Activated T-helper 2 cell treated with anti-CD3 and anti-CD28 coated beads, Interferon-gamma antibody, Interleukin-2, Interleukin-4, amounts not matched to agents 10 μg/mL and 5 μg/mL and 100 μg/mL, durations not matched to agents 14 hours and 24 hours and 36 hours (primary cell): Measurements from ENCODE around the gene TRABD2B. TPM values are rescaled to one million over a fixed set of nuclear protein-coding genes. Genes with fewer than 3 reads are reported as not detected.

Source experiments
- DNase-seq: peaks from one replicate; pipeline ENCODE4 v3.0.0; 2021; ENCODE audit warnings: low spot score
- H3K27ac Mint-ChIP-seq: one replicate; pipeline ENCODE4 v1.8.0; 2021; ENCODE audit warnings: mixed read lengths
- H3K27me3 Mint-ChIP-seq: one replicate; pipeline ENCODE4 v1.8.0; 2021; ENCODE audit warnings: low read depth, mixed read lengths
- H3K36me3 Mint-ChIP-seq: one replicate; pipeline ENCODE4 v1.8.0; 2021; ENCODE audit warnings: low read depth, mixed read lengths
- H3K4me1 Mint-ChIP-seq: one replicate; pipeline ENCODE4 v1.8.0; 2021; ENCODE audit warnings: low read depth, mixed read lengths
- H3K4me3 Mint-ChIP-seq: one replicate; pipeline ENCODE4 v1.8.0; 2021; ENCODE audit warnings: low read depth, mild to moderate bottlenecking, moderate library complexity, mixed read lengths
- H3K9me3 Mint-ChIP-seq: one replicate; pipeline ENCODE4 v1.8.0; 2021; ENCODE audit warnings: mixed read lengths
- intact Hi-C: fragments of 100-400 bp; cut with micrococcal nuclease; formaldehyde crosslinking; loops from one replicate; pipeline ENCODE4 v1.15.1; 2023
- total RNA-seq: library from RNA; stranded (reverse); gene quantifications from 2 replicates; pipeline ENCODE4 v1.2.3, GENCODE V29; 2022

TRABD2B gene
- total RNA-seq, 1 donor from 2014 or later = not detected

DNA sequence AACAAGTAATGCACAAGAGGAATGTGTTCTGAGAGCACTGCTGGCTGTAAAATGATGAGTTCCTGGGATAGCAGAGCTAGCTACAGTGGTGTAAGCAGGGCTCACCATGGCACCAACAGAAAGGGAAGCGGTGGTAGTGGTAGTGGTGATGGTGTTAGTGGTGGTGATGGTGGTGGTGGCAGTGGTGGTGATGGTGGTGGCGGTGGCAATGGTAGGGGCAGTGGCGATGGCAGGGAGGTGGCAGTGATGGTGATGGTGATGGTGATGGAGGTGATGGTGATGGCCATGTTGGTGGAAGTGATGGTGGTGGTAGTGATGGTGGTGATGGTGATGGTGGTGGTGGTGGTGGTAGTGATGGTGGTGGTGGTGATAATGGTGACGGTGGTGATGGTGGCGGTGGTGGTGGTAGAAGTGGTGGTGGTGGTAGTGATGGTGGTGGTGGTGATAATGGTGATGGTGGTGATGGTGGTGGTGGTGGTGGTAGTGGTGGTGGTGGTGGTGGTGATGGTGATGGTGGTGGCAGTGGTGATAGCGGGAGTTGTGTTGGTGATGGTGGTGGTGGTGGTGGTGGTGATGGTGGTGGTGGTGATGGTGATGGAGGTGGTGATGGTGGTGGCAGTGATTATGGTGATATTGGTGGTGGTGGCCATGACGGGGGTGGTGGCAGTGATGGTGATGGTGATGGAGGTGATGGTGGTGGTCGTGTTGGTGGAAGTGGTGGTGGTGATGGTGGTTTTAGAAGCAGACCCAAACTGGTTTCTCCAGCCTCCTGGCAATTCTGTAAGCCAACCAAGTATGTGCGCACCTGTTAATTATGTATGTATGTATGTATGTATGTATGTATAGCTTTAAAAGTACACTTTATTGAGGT is 254.1 kb downstream of the TRABD2B start:
- peaks cover 16% of the 10 kb centered on the region for H3K27me3 Mint-ChIP-seq
- no peak overlapping the region for H3K4me3 Mint-ChIP-seq
- intact Hi-C loops = no loop called here
- H3K27ac Mint-ChIP-seq = no peak overlapping the region
- peaks cover 11% of the 10 kb centered on the region for H3K9me3 Mint-ChIP-seq
- no peak for DNase-seq
- no peaks in the 10 kb centered on the region for H3K36me3 Mint-ChIP-seq
- H3K4me1 Mint-ChIP-seq = no peaks in the 10 kb centered on the region

DNA sequence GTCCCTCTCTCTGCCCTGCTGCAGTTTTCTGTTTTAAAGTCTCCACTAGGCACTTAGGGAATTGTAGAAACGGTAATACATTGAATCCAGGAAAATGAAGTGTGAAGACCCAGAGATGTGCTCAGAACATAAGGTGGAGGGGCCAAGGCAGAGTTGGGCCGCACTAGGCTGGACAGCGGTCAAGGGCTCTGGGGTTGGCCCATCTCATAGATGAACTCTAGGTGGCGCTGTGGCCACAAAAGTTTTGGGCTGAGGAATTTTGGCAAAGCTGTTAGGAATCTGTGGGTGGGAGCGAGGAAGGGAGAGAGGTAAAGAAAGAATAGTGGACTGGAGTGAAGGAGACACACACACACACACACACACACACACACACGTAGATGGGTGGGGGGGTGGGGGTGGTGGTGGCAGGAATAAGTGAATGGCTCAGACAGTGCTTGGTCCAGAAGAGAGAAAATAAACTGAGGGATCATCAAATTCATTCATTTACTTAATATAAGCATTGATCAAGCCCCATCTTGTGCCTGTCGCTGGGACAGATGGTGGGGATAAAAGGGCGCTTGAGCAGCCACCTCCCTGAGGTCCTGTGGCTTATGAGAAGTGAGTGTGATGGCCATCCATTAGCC is 258.5 kb downstream of the TRABD2B start:
- H3K9me3 Mint-ChIP-seq = peaks cover 11% of the 10 kb centered on the region
- no peak for DNase-seq
- no peak overlapping the region for H3K4me3 Mint-ChIP-seq
- H3K27ac Mint-ChIP-seq = no peak overlapping the region
- intact Hi-C loops = no loop called here
- H3K36me3 Mint-ChIP-seq = no peaks in the 10 kb centered on the region
- peaks cover 19% of the 10 kb centered on the region for H3K27me3 Mint-ChIP-seq
- no peaks in the 10 kb centered on the region for H3K4me1 Mint-ChIP-seq

DNA sequence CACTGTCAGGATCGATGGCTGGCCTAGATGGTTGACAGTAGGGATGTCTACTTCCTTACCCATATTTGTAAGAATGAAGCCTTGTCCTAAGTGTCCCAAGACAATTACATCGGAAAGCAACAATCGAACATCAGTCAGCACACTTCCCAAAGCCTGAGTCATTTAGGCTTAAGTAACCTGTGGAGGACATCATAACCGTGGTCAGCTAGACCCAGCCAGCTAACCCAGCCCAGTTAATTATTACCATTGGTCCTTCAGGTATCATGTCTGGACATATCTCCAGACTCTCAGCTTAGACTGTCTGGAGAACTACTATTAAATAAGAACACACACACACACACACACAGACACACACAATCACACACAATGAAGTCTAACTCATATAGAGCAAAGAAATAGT is 264.7 kb downstream of the TRABD2B start:
- Mint-ChIP-seq H3K27ac (no peak overlapping the region), H3K36me3 (no peaks in the 10 kb centered on the region), H3K4me3 (no peak overlapping the region), H3K9me3 (no peaks in the 10 kb centered on the region), H3K27me3 (peaks cover 25% of the 10 kb centered on the region), H3K4me1 (peaks cover 3% of the 10 kb centered on the region)
- no peak for DNase-seq
- intact Hi-C loops = no loop called here

DNA sequence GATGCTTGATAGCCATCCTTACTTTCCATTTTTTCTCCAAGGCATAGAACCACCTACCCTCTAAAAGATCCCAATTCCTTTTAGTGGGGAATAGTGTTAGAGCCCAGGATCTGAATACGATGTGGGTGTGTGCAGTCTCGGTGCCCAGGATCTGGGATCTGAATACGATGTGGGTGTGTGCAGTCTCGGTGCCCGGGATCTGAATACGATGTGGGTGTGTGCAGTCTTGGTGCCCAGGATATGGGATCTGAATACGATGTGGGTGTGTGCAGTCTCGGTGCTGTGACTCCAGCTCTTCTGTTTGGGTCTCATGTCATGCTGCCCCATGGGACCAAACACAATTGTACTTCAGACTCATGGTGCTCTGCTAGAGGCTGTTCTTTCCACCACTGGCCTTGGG is 265.5 kb downstream of the TRABD2B start:
- intact Hi-C loops = no loop called here
- H3K27ac Mint-ChIP-seq = no peak overlapping the region
- no peak overlapping the region for H3K4me3 Mint-ChIP-seq

DNA sequence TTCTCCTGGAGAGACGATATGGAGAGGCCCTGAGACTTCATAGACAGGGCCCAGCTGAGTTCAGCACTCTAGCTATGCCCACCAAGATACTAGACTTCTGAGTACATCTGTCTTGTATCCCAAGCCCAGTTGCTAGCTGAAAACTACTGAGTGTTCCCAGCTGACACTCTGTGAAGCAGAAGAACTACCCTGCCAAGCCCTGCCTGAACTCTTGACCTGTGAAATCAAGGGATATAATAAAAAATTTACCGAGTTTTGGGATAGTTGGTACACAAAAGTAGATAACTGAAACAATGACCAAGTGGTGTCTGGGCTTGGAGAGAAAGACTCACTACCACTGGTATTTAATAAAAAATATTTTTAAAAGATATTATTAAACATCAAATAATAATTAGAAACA is 267.5 kb downstream of the TRABD2B start:
- Mint-ChIP-seq H3K27ac (no peak overlapping the region), H3K4me1 (peaks cover 6% of the 10 kb centered on the region), H3K4me3 (no peak overlapping the region), H3K36me3 (no peaks in the 10 kb centered on the region), H3K27me3 (peaks cover 35% of the 10 kb centered on the region), H3K9me3 (no peaks in the 10 kb centered on the region)
- intact Hi-C loops = no loop called here
- no peak for DNase-seq

More for the DNA sequence above, 265.5 kb downstream of the TRABD2B start:
- Mint-ChIP-seq H3K9me3 (no peaks in the 10 kb centered on the region), H3K4me1 (peaks cover 3% of the 10 kb centered on the region), H3K36me3 (no peaks in the 10 kb centered on the region), H3K27me3 (peaks cover 32% of the 10 kb centered on the region)
- no peak for DNase-seq

DNA sequence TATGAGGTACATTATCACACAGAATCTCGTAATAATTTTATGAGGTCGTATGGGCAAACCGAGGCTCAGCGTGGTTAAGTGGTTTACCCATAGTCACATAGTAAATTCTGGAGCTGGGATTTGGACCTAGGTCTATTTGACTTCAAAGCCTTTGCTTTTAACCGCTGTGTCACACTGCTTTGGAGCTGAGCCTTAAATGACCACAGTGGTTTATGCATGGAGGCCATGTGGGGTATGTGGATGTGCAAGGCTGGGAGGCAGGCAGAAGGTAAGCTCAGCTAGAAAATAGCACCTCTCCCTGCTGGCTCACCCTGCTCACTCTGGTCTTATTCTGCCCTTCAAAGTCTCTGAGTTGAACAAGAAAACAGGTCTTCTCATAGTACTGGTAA is 269.5 kb downstream of the TRABD2B start:
- Mint-ChIP-seq H3K4me1 (peaks cover 6% of the 10 kb centered on the region), H3K36me3 (no peaks in the 10 kb centered on the region), H3K27me3 (peaks cover 41% of the 10 kb centered on the region), H3K27ac (no peak overlapping the region), H3K4me3 (no peak overlapping the region), H3K9me3 (no peaks in the 10 kb centered on the region)
- intact Hi-C loops = loop anchor here (2.0 kb wide), 1 partner anchor 17 kb away; no protein-coding TSS in a partner anchor
- no peak for DNase-seq

DNA sequence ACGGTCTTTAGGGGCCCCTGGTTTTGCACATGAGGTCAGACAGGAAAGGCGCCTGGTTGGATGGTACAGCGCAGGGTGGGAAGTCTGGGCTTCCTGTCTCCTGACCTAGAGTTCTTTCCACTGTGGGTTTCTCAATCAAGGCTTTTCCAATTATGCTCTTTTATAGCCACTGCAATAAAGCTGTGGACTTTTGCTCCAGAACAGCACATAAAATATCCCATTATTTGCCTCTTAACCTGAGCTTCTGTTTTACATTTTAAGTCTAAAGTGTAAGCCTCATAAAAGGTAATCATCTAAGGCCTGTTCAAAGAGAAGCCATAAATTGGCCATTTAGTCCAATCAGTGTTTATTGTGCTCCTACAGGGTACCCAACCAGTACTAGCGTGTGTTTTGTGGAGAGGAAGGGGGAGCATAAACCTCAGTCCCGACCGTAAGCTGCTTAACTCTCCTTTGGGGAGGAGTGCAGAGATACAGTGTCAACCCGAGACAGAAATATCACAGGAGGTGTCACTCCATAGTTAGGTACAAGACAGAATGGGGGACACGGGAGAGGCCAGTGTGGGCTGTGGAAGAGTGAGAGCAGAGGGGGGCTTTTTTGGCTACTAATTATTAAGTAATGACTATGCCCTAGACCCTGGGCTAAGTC is 270.0 kb downstream of the TRABD2B start:
- Mint-ChIP-seq H3K27me3 (peaks cover 43% of the 10 kb centered on the region), H3K4me3 (no peak overlapping the region), H3K36me3 (no peaks in the 10 kb centered on the region), H3K9me3 (no peaks in the 10 kb centered on the region), H3K27ac (no peak overlapping the region), H3K4me1 (peaks cover 6% of the 10 kb centered on the region)
- no peak for DNase-seq
- intact Hi-C loops = loop anchor here (2.0 kb wide), 1 partner anchor 16 kb away; no protein-coding TSS in a partner anchor

DNA sequence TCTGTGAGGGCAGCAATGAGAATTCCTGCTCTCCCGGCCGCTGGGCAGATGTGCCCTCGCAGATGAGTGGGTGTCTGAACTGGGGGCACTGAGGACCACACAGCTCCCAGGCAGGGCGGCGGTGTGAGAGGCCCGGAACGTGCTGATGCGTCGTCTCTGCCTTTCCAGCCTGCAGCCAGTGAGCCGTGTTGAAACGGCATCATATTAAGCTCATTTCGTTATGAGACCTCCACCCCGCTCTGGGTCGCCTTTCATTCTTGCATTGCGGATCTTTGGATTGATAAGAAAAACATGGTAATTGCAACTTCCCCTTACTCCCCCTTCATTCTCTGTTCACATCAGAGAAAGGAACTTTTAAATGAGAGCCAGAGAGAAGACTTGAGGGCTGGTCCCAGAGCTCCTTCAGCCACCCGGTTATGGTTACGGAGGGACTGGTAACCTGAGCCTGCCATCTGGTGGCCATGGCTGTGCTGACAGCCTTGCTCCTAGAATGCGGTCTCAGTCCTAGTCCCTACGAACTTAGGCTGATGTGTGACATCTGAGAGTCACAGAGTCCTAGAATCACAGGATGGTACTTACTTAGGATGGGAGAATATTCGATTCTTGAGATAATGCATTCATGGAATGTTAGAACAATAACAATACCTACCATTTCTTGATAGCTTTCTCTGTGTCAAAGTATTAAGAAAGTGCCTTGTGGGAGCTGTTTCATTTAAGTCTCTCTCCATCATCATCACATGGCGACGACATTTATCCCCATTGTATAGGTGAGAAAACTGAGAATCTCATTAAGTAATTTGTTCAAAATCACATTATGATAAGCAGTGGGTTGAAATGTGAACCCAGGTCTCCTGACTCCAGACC is 271.0 kb downstream of the TRABD2B start:
- Mint-ChIP-seq H3K4me1 (peaks cover 6% of the 10 kb centered on the region), H3K4me3 (no peak overlapping the region), H3K27ac (no peak overlapping the region), H3K9me3 (no peaks in the 10 kb centered on the region), H3K27me3 (peaks cover 42% of the 10 kb centered on the region), H3K36me3 (no peaks in the 10 kb centered on the region)
- peak; percentile 38 for DNase-seq
- intact Hi-C loops = loop anchor here (1.0 to 2.0 kb wide), 2 partner anchors 15 to 294 kb away; no protein-coding TSS in a partner anchor

DNA sequence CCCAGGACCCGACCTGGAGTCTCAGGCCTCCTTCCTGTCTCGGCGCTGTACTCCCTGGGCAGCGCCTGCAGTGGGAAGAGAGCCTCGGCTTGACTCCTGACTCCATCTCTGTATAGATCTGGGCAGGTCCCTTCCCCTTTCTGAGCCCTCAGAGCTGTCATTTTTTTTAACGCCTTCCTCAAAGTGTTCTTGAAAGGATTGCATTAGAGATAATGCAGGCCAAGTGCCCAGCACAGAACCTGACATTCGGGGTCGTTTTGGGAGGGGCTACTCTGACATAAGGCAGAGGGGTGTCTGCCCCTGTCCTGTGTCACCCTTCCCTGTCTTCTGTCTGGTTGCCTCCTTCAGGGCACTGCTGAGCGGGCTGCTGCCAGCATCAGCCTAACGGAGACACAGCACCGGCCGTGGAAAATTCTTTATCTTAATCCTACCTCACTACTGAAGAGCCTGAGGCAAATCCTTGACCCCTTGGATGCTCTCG is 271.6 kb downstream of the TRABD2B start:
- DNase-seq = no peak
- intact Hi-C loops = no loop called here
- Mint-ChIP-seq H3K4me3 (no peak overlapping the region), H3K4me1 (peaks cover 6% of the 10 kb centered on the region), H3K27me3 (peaks cover 38% of the 10 kb centered on the region), H3K27ac (no peak overlapping the region), H3K9me3 (no peaks in the 10 kb centered on the region), H3K36me3 (no peaks in the 10 kb centered on the region)

DNA sequence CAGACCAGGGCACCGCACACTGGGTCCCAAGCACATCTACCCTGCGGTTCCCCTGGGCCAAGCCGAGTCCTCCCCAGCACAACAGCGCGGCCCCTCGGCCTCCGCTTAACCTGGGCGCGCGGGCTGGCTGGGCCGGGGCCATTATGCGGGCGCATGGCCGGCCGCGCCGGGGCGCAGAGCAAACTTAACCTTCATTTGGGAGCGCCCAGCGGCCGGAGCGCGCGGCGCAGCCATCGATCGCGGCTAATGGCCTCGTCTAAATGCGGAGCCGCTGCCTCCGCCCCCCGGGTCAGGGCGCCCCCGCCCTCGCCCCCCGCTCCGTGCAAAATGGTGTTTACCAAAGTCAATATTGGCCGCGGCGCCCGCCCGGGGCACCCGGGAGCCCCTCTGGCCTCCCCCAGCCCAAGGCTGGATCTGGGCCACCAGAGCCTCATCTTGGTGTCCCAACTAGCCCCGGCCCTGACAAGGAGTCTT is 272.1 kb downstream of the TRABD2B start:
- DNase-seq = no peak
- Mint-ChIP-seq H3K4me1 (peaks cover 6% of the 10 kb centered on the region), H3K9me3 (no peaks in the 10 kb centered on the region), H3K36me3 (no peaks in the 10 kb centered on the region), H3K27me3 (peaks cover 40% of the 10 kb centered on the region), H3K4me3 (no peak overlapping the region), H3K27ac (no peak overlapping the region)
- intact Hi-C loops = no loop called here

DNA sequence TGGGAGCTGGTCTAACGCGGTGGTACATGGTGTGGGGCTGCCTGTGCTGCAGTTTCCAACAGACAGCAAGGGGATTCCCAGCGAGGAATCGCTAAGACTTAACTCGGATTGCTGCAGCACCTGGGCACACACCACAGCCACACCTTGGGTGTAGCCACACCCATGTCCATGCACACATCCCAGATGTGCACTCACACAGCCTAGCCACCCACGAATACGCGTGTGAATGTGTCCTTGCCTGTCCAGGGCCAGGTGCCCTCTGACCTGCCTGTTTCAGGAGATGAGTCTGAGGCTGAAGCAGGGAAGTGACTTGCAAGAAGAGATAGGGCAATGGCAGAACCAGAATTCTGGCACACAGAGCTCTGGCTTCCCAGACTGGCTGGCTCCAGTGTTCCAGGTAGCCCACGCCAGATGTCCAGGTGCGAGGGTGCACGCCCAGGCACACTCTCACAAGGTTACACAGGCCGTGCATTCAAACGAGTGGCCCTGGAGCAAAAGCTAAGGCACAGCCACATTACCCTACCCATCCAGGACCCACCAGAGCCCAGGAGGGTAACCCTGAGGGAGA is 272.7 kb downstream of the TRABD2B start:
- no peak overlapping the region for H3K27ac Mint-ChIP-seq
- peaks cover 6% of the 10 kb centered on the region for H3K4me1 Mint-ChIP-seq
- H3K36me3 Mint-ChIP-seq = no peaks in the 10 kb centered on the region
- H3K4me3 Mint-ChIP-seq = no peak overlapping the region
- intact Hi-C loops = no loop called here
- H3K9me3 Mint-ChIP-seq = no peaks in the 10 kb centered on the region
- no peak for DNase-seq
- H3K27me3 Mint-ChIP-seq = peaks cover 43% of the 10 kb centered on the region
